K562 (cell line): ENCODE results near the gene IPO7. TPM values are rescaled to one million over a fixed set of nuclear protein-coding genes. Genes with fewer than 3 reads are reported as not detected.

ENCODE experiments used
- ATAC-seq: fragments of 200-7000 bp; cut with Tn5 transposase; 3 replicates; pipeline ENCODE4 v1.9.1; 2020; ENCODE audit warnings: moderate library complexity
- Bru-seq: library from RNA; stranded (reverse); fragments of 400-500 nt; gene quantifications from one replicate; lab custom pipeline; 2021; lab: Mats Ljungman, UMichigan
- BruChase-seq, 2 experiments: library from RNA; stranded (reverse); fragments of 400-500 nt; gene quantifications; one replicate each; lab custom pipeline; 2021; lab: Mats Ljungman, UMichigan
- BruUV-seq: library from RNA; stranded (reverse); fragments of 400-500 nt; replicated peaks from 2 replicates; lab custom pipeline; 2021; lab: Mats Ljungman, UMichigan
- CTCF ChIA-PET: fragments of 300-600 bp; formaldehyde crosslinking; extraction: SDS; loops from one replicate; lab custom pipeline; 2021; ENCODE audit warnings: low intra/inter-chr PET ratio; lab: Yijun Ruan, JAX
- POLR2A ChIA-PET: fragments of 300-600, 350-650 bp; sonication (Branson Sonifier 250); formaldehyde crosslinking; extraction: SDS; loops from one replicate; lab custom pipeline; 2021; ENCODE audit warnings: antibody characterized with exemption, inconsistent platforms; lab: Yijun Ruan, JAX
- DNase-seq, 4 experiments: peaks; one replicate each; pipeline versions ENCODE4 v3.0.0 to v3.0.0-alpha.2; 2011 to 2018; ENCODE audit warnings: low spot score in 3 of 4, mixed read lengths in 3 of 4; ENCODE audit errors: extremely low read depth in 1 of 4
- FAIRE-seq: peaks from 2 replicates; lab custom pipeline; 2011; peaks lifted over from hg19 to GRCh38; lab: Jason Lieb, UNC
- H2AFZ ChIP-seq: 2 replicates; pipeline ENCODE4 v1.6.0; 2011; ENCODE audit warnings: low read depth, low read length, control low read depth, inconsistent platforms
- H3K27ac ChIP-seq: fragments of 200-600 bp; 3 replicates; pipeline ENCODE4 v1.8.0; 2011; ENCODE audit warnings: low read depth, mild to moderate bottlenecking, control low read depth, inconsistent platforms, low read length, moderate library complexity, mixed read lengths; ENCODE audit errors: extremely low read depth
- H3K27me3 ChIP-seq, 2 experiments: fragments of 300-600 bp in 1 of 2; 2 replicates in 1 of 2; 3 replicates in 1 of 2; pipeline versions ENCODE4 v1.6.0 to v1.8.0; 2011; ENCODE audit warnings: inconsistent platforms in 2 of 2, low read length in 2 of 2, mild to moderate bottlenecking in 1 of 2, mixed read lengths in 1 of 2, moderate library complexity in 1 of 2; ENCODE audit not compliant: control insufficient read depth in 2 of 2, insufficient read depth in 2 of 2
- H3K36me3 ChIP-seq: fragments of 300-600 bp; 3 replicates; pipeline ENCODE4 v1.8.0; 2011; ENCODE audit warnings: mild to moderate bottlenecking, low read length, inconsistent platforms; ENCODE audit not compliant: control insufficient read depth, insufficient read depth
- H3K4me1 ChIP-seq, 2 experiments: fragments of 200-600 bp in 1 of 2; replicated peaks in 1 of 2; 2 replicates in 1 of 2; 3 replicates in 1 of 2; pipeline versions ENCODE4 v1.5.1 to v1.8.0; 2011; ENCODE audit warnings: inconsistent platforms in 2 of 2, low read length in 2 of 2, mild to moderate bottlenecking in 1 of 2, mixed read lengths in 1 of 2, moderate library complexity in 1 of 2; ENCODE audit not compliant: control insufficient read depth in 2 of 2, insufficient read depth in 2 of 2
- H3K4me2 ChIP-seq: 2 replicates; pipeline ENCODE4 v1.6.1; 2011; ENCODE audit warnings: low read length, control low read depth, inconsistent platforms, mixed read lengths; ENCODE audit not compliant: insufficient read depth
- H3K4me3 ChIP-seq: fragments of 200-600 bp; sonication (generic), shearing (Covaris generic); 2 replicates; pipeline ENCODE4 v1.5.1; 2016; ENCODE audit warnings: control low read depth, inconsistent platforms
- H3K79me2 ChIP-seq: fragments of 200-600 bp; 3 replicates; pipeline ENCODE4 v1.8.0; 2011; ENCODE audit warnings: low read length, inconsistent platforms; ENCODE audit not compliant: control insufficient read depth, insufficient read depth
- H3K9ac ChIP-seq, 2 experiments: 2 replicates each; pipeline versions ENCODE4 v1.6.0 to v1.6.1; 2011; ENCODE audit warnings: low read depth in 2 of 2, low read length in 2 of 2, control low read depth in 1 of 2, inconsistent platforms in 1 of 2, mild to moderate bottlenecking in 1 of 2, mixed read lengths in 1 of 2; ENCODE audit not compliant: insufficient read depth in 1 of 2
- H3K9me1 ChIP-seq: one replicate; pipeline ENCODE4 v1.6.0; 2011; ENCODE audit warnings: inconsistent platforms, mild to moderate bottlenecking, low read length, moderate library complexity; ENCODE audit not compliant: control insufficient read depth, insufficient read depth
- H3K9me3 ChIP-seq: replicated peaks from 2 replicates; pipeline ENCODE4 v1.5.1; 2011; ENCODE audit warnings: low read depth, low read length, inconsistent platforms; ENCODE audit not compliant: control insufficient read depth, insufficient read depth
- H4K20me1 ChIP-seq: replicated peaks from 2 replicates; pipeline ENCODE4 v1.6.1; 2011; ENCODE audit warnings: low read length, inconsistent platforms, mixed read lengths; ENCODE audit not compliant: control insufficient read depth, insufficient read depth
- CEBPZ ChIP-seq: fragments of 150-350 bp; IDR thresholded peaks from 2 replicates; pipeline ENCODE4 v1.6.1; 2014; ENCODE audit warnings: low read depth, mild to moderate bottlenecking, low read length, borderline replicate concordance
- NUFIP1 ChIP-seq: fragments of 450-650 bp; IDR thresholded peaks from 2 replicates; pipeline ENCODE4 v1.6.1; 2018; ENCODE audit not compliant: partially characterized antibody
- ZNF592 ChIP-seq: fragments of 450-650 bp; IDR thresholded peaks from 2 replicates; pipeline ENCODE4 v1.6.1; 2017; ENCODE audit warnings: antibody characterized with exemption, mild to moderate bottlenecking
- WGBS: fragments of 100-300 bp; shearing (Covaris generic); methylation state at CpG from one replicate; pipeline ENCODE4 v1.1.6; 2016; ENCODE audit warnings: low coverage, mixed read lengths; ENCODE audit not compliant: insufficient coverage; ENCODE audit errors: missing lambda C conversion rate; 5-methylcytosine and 5-hydroxymethylcytosine counted together
- in situ Hi-C: fragments of 300-500 bp; cut with MboI; formaldehyde crosslinking; loops from 4 replicates; pipeline ENCODE4 v1.15.0; 2018; ENCODE audit warnings: inconsistent platforms, mixed read lengths
- intact Hi-C: fragments of 100-400 bp; cut with micrococcal nuclease; formaldehyde crosslinking; loops from 2 replicates; pipeline ENCODE4 v1.14.2; 2022
- long read RNA-seq, 3 experiments: library from polyadenylated mRNA in 2 of 3; library from RNA in 1 of 3; unstranded in 2 of 3; stranded (forward) in 1 of 3; transcript quantifications; one replicate each; pipeline ENCODE4 v2.0.0, GENCODE V29; 2019 to 2022
- polyA minus RNA-seq, 3 experiments: library from RNA; depleted of rRNA, polyadenylated mRNA; stranded (reverse); fragments of >200 nt; gene quantifications; 2 replicates each; pipeline ENCODE4 v1.2.3, GENCODE V29; 2011
- polyA plus RNA-seq, 8 experiments: library from polyadenylated mRNA; depleted of rRNA in 4 of 8; stranded (reverse) in 5 of 8; unstranded in 3 of 8; fragments of >200 nt; fragmentation: Nextera tagmentation in 2 of 8; fragmentation: Illumina TruSeq in 1 of 8; extraction: Ambion mirVana in 2 of 8; extraction: Trizol in 1 of 8; gene quantifications; 2 replicates each; pipeline versions ENCODE4 v1.2.1 to v1.2.3, GENCODE V29; 2011 to 2014; ENCODE audit warnings: inconsistent platforms in 1 of 8, missing spikeins in 1 of 8
- total RNA-seq, 7 experiments: library from RNA; depleted of rRNA in 6 of 7; stranded (reverse); fragments of >200 nt in 6 of 7; fragmentation: Illumina TruSeq in 2 of 7; extraction: Trizol in 2 of 7; gene quantifications; 2 replicates each; pipeline versions ENCODE4 v1.2.1 to v1.2.3, GENCODE V29; 2011 to 2021; ENCODE audit warnings: low replicate concordance in 1 of 7
- TF ChIP-seq, protein P1 (sequence below): fragments of 250-450 bp; sonication (Bioruptor Pico); IDR thresholded peaks from 2 replicates; pipeline ENCODE4 v1.5.1; 2021; ENCODE audit warnings: mild to moderate bottlenecking

The IPO7 gene
- 180 and 323 TPM in 2 replicates for total RNA-seq (2011; cell fraction: chromatin; rRNA removed; ENCODE audit: low replicate concordance)
- 70.2 and 84.5 TPM in 2 replicates for total RNA-seq (2011; cell fraction: nucleolus; rRNA removed)
- total RNA-seq (2011; cell fraction: nucleoplasm; rRNA removed), result 129 and 135 TPM in 2 replicates
- total RNA-seq (2014; rRNA removed) (48.2 and 50.7 TPM in 2 replicates), total RNA-seq (2014; rRNA removed; fragmentation: Illumina TruSeq; extraction: Trizol) (138 and 149 TPM in 2 replicates), total RNA-seq (2015; rRNA removed; fragmentation: Illumina TruSeq; extraction: Trizol) (101 and 110 TPM in 2 replicates), total RNA-seq (2021) (136 and 139 TPM in 2 replicates), polyA plus RNA-seq (2011; rRNA removed) (96.0 and 124 TPM in 2 replicates), polyA plus RNA-seq (2014; fragmentation: Illumina TruSeq; extraction: Trizol) (112 and 129 TPM in 2 replicates), polyA plus RNA-seq (2014; fragmentation: Nextera tagmentation; extraction: Ambion mirVana) (10 to 100 TPM; 23.6 to 28.7 TPM), polyA plus RNA-seq (2014; rRNA removed) (69.1 and 73.4 TPM in 2 replicates), polyA minus RNA-seq (2011; rRNA and poly(A)+ RNA removed) (224 and 240 TPM in 2 replicates), Bru-seq, nascent RNA (percentile 94 among the genes with signal in this experiment), BruChase-seq, experiment 1, labeled RNA remaining after a 2-hour chase (percentile 97 among the genes with signal in this experiment), BruChase-seq, experiment 2, labeled RNA remaining after a 6-hour chase (percentile 97 among the genes with signal in this experiment)
- 25.5 and 49.4 TPM in 2 replicates for polyA plus RNA-seq (2011; cell fraction: cytosol; rRNA removed)
- polyA plus RNA-seq (2011; cell fraction: nucleus; rRNA removed), result 38.0 and 39.8 TPM in 2 replicates
- polyA plus RNA-seq (2012), result 69.9 and 74.5 TPM in 2 replicates
- 144 and 148 TPM in 2 replicates for polyA minus RNA-seq (2011; cell fraction: cytosol; rRNA and poly(A)+ RNA removed)
- polyA minus RNA-seq (2011; cell fraction: nucleus; rRNA and poly(A)+ RNA removed), result 52.9 and 81.3 TPM in 2 replicates
- long read RNA-seq, experiment 1, full-length matches to known transcripts, result 6 of 164 reads
- long read RNA-seq, experiment 1, partial matches to known transcripts, result 9 of 164 reads
- long read RNA-seq, experiment 1, other reads (novel, unspliced or antisense), result 149 of 164 reads
- long read RNA-seq, experiment 2, full-length matches to known transcripts, result 5 of 135 reads
- long read RNA-seq, experiment 2, partial matches to known transcripts, result 27 of 135 reads
- long read RNA-seq, experiment 2, other reads (novel, unspliced or antisense), result 103 of 135 reads
- long read RNA-seq, experiment 3, partial matches to known transcripts, result 14 of 25 reads
- long read RNA-seq, experiment 3, other reads (novel, unspliced or antisense), result 11 of 25 reads

DNA sequence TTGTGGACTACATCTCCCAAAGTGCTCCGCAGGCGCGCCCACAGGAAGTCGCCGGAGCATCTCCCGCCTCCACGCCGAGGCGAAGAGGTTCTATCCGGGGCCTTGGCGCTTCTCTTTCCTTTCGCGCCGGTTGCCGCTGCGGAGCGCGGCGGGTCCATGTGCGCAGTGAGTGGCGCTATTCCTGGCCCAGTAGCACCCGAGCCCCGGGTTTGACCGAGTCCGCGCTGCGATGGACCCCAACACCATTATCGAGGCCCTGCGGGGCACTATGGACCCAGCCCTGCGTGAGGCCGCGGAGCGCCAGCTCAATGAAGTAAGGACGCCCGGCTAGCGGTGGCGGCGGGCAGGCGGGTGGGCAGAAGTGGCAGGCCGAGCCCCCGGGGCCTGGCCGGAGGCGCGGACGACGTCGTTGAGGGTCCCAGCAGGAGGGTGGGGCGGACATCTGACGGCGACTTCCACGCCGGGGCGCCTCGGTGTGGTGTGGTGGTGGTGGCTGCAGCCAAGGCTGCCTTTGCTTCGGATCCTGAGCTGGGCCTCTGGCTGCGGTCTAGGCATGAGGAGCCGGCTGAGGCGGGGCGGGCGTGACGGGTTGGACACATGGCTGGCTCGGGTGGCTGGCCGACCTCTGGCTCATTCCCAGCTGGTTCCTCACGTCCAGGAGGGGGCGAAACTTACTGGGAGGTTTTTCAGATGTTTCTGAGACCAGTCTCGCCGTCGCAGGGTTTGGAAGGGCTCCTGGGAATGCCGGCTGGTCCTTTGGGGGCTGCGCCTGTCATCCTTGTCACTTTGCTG lies at the start of gene IPO7:
IPO7 (plus strand) TSS at position 118 of the 792 bp plus-strand sequence; CDS start at position 230, 112 bp downstream.
- ChIA-PET CTCF (interaction anchor here (1.0 kb wide), 1 partner anchor 229 kb away, joined by 5 read pairs; no protein-coding TSS in a partner anchor), POLR2A (interaction anchor here (0.6 to 4.7 kb wide), 27 partner anchors 8 to 1186 kb away, joined by 3 to 33 read pairs (median 5); partner anchors contain the start of genes DENND5A, TMEM41B and ZNF143)
- in situ Hi-C loops, result no loop called here
- Histone ChIP-seq H3K36me3 (peaks cover 35% of the 10 kb centered on the region), H3K27me3 (no peaks in the 10 kb centered on the region), H3K9me1 (no peaks in the 10 kb centered on the region), H3K4me3 (peak within 1 kb of the TSS; percentile 90), H3K9me3 (0 out of 2 replicates have a peak, but pooled peaks cover 3% of the 10 kb centered on the region), H3K4me2 (peak within 1 kb of the TSS; percentile 99), H2AFZ (peak within 1 kb of the TSS; percentile 91), H3K4me1 (peaks cover 0 to 7% of the 10 kb centered on the region in 2 experiments; a peak in 3 of 5 replicates), H3K79me2 (peaks cover 56% of the 10 kb centered on the region), H3K9ac (peak within 1 kb of the TSS; percentile 97 to 100), H4K20me1 (peaks cover 16% of the 10 kb centered on the region), H3K27ac (peak within 1 kb of the TSS; percentile 95)
- ATAC-seq (peak; percentile 96), FAIRE-seq (no peak), DNase-seq (peak; percentile 83 to 97 (median 88))
- BruUV-seq, result no TSS peak
- intact Hi-C loops, result loop anchor here (1.0 kb wide), 2 partner anchors 20 to 70 kb away; partner anchors contain the start of gene TMEM41B
- WGBS, result 1% methylated on average over 55 of the region's 70 CpGs
- TF ChIP-seq ZNF592 (no peak), CEBPZ (no peak), NUFIP1 (no peak)
- TF ChIP-seq, protein P1, sequence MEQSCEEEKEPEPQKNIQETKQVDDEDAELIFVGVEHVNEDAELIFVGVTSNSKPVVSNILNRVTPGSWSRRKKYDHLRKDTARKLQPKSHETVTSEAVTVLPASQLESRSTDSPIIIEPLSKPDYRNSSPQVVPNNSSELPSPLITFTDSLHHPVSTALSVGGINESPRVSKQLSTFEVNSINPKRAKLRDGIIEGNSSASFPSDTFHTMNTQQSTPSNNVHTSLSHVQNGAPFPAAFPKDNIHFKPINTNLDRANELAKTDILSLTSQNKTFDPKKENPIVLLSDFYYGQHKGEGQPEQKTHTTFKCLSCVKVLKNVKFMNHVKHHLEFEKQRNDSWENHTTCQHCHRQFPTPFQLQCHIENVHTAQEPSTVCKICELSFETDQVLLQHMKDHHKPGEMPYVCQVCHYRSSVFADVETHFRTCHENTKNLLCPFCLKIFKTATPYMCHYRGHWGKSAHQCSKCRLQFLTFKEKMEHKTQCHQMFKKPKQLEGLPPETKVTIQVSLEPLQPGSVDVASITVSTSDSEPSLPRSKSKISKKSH (CRISPR knock-in tag), result no peak
